T47D (cell line): ENCODE data around the gene SLITRK5.

Experiments
- DNase-seq, 2 experiments: peaks; one replicate each; pipeline versions ENCODE4 v3.0.0 to v3.0.0-alpha.2; 2011 to 2012; ENCODE audit warnings: low read depth in 1 of 2, low spot score in 1 of 2
- JUND ChIP-seq: IDR thresholded peaks from 2 replicates; pipeline ENCODE4 v1.6.1; 2012; ENCODE audit warnings: low read depth
- in situ Hi-C: cut with HindIII; loops from 2 replicates; pipeline ENCODE4 v1.10.0; 2016; ENCODE audit warnings: low sequenced_read_pairs, low pct_unique_long_range_greater_than_20kb

The SLITRK5 gene, protein sequence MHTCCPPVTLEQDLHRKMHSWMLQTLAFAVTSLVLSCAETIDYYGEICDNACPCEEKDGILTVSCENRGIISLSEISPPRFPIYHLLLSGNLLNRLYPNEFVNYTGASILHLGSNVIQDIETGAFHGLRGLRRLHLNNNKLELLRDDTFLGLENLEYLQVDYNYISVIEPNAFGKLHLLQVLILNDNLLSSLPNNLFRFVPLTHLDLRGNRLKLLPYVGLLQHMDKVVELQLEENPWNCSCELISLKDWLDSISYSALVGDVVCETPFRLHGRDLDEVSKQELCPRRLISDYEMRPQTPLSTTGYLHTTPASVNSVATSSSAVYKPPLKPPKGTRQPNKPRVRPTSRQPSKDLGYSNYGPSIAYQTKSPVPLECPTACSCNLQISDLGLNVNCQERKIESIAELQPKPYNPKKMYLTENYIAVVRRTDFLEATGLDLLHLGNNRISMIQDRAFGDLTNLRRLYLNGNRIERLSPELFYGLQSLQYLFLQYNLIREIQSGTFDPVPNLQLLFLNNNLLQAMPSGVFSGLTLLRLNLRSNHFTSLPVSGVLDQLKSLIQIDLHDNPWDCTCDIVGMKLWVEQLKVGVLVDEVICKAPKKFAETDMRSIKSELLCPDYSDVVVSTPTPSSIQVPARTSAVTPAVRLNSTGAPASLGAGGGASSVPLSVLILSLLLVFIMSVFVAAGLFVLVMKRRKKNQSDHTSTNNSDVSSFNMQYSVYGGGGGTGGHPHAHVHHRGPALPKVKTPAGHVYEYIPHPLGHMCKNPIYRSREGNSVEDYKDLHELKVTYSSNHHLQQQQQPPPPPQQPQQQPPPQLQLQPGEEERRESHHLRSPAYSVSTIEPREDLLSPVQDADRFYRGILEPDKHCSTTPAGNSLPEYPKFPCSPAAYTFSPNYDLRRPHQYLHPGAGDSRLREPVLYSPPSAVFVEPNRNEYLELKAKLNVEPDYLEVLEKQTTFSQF

DNA sequence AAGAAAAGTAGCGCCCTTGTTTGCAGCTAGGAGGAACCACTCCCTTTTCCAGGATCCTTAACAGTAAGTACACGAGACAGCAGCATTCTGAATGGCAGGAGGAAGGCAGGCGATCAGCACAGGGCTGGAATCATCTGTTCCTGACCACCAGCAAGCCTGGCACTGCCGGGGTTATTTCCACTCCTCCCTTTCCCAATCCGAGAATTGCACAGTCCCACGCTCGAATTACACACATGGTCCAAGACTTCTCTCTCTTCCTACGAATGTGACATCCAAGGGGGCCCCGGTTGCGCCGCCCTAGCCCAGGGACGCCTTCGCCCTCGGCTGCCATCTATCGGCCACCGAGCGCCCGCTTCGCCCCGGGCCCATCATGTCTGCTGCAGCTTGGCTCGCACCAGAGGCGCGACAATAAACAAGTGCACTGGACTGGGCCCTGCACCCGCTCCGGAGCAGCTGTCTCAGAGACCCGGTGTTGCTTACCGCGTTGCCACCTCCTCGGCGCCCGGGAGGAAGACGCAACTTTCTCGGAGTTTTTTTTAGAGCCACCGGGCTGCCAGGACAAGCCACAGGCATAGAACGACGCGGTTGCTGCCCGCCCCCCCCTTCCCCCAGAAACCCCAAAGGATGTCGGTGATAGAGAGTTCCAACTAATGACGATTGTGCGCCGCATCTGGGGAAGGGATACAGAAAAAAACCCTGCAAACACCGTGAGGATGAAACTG is at the start of gene SLITRK5:
TSS of gene SLITRK5 (plus strand) at position 341 of the 722 bp plus-strand sequence. CDS start 4,018 bp downstream, outside the sequence.
- DNase-seq, result peak; percentile 80 to 84
- TF ChIP-seq JUND, result no peak
- in situ Hi-C loops, result no loop called here

DNA sequence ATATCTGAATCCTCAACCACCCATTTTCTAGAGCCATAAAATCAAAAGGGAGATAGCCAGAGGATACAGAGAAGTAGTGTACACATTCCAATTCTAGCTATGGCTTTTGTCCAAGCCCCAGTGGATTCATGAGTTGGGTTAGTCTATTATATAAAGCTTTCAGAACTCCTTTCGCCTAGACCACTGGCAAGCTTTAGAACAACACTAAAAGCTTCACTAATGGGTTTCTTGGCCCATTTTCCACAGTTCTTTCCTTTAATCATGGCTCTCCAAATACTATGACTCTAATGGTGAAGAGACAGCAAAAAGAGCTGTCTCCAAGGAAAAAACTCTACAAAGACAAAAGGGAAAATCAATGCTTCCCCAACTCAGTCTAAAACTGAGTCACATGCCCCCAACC is 48.2 kb upstream of the SLITRK5 start:
- TF ChIP-seq JUND, result no peak
- in situ Hi-C loops, result no loop called here
- DNase-seq, result no peak

DNA sequence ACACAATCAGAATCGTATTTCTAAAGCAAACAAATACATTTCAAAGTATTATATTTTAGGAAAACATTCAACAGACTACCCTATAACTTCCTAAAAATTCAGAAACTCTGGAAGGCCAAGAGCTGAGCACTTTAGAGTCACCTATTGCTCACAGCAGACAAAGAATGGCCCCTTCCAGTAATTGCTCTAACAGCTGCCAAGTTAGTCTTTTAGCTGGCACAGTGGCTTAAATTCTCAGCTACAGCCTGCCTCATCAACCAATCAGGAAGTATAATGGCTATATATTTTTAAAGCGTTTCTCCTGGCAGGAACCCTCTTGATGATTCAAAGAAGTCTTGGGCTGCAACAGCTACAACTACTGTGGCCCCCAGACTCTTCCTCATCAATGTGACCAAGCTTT is 14.9 kb upstream of the SLITRK5 start:
- DNase-seq, result no peak
- in situ Hi-C loops, result no loop called here
- no peak for TF ChIP-seq JUND

DNA sequence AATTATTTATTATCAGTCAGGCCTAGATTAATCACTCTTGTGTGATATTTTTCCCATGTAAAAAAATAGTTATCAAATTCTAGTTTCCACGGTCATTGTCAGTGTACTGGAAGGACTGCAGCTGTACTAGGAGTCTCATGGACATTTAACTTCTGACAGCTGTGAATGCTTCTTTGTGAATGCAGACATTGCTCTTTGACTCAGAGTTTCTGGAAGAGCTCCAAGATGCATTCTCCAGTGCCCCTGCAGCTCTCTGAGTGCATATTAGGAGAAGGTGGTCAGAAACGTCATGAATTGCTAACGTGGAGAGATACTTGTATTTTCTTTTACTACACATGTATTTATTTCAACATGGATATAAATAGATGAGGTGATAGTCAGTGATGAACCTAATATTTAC is 9.7 kb upstream of the SLITRK5 start:
- in situ Hi-C loops, result no loop called here
- TF ChIP-seq JUND, result no peak
- no peak for DNase-seq

DNA sequence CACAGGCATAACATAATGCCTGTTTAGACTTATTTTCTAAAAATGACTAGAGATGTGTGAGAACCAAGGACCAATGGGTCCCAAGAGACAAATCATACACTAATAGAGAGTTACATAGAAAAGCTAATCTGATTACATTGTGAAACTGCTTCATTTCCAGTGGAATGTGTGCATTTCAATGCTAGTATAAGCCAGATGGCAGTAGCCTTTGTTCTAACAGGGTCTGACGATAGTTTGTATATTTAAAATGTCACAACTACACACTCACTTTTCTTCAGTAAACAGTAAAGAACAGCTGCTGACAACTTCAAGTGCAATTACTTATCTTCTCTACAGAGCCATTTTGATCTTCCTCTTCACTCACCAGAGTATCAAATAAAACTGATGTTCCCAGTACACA is 4.3 kb upstream of the SLITRK5 start:
- no peak for TF ChIP-seq JUND
- DNase-seq, result no peak
- in situ Hi-C loops, result no loop called here

DNA sequence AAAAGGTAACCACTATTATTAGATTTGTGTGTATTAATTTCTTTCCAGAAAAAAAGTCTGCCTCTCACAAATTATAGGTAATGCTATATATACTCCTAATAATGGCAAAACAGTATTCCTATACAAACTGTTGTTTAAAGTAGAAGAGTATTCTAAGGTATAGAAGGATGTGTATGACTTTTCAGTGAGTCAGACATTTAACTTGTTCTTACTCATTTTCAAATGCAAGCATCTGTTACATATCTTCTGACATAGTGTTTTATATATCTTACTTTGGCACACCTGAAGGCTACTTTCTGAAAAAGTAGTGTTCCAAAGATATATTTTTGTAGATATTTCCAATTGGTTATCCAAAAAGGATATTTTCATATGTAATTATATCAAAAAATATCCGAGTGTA is 3.5 kb upstream of the SLITRK5 start:
- in situ Hi-C loops, result no loop called here
- no peak for TF ChIP-seq JUND
- DNase-seq, result no peak

DNA sequence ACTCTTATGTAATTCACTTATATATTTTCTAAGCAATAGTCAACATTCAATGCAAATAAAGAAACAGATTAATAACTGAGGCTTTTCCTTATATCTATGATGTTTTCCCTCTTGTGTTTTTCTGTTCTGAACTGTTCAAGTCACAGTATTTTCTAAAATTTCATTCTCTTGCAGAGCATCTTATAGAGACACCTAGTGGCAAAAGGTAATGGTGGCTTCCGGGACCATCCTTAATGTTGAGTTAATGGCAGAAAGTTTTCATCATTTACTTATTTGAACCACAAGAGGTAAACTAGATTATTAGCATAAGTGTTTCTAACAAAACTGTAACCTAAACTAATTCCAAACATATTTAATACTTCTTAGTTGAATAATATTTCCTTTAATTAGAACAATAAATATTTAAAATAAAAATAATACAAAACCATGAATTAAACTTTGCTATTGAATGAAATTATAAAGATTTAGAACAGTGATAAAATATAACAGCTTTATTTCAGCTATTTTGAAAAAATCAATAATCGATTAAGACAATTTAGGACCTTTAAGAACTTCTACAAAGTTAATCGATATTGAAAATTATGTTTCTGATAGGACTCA is 1.7 kb upstream of the SLITRK5 start:
- TF ChIP-seq JUND, result no peak
- in situ Hi-C loops, result no loop called here
- peak in 1 of 2 experiments; percentile 65 for DNase-seq

DNA sequence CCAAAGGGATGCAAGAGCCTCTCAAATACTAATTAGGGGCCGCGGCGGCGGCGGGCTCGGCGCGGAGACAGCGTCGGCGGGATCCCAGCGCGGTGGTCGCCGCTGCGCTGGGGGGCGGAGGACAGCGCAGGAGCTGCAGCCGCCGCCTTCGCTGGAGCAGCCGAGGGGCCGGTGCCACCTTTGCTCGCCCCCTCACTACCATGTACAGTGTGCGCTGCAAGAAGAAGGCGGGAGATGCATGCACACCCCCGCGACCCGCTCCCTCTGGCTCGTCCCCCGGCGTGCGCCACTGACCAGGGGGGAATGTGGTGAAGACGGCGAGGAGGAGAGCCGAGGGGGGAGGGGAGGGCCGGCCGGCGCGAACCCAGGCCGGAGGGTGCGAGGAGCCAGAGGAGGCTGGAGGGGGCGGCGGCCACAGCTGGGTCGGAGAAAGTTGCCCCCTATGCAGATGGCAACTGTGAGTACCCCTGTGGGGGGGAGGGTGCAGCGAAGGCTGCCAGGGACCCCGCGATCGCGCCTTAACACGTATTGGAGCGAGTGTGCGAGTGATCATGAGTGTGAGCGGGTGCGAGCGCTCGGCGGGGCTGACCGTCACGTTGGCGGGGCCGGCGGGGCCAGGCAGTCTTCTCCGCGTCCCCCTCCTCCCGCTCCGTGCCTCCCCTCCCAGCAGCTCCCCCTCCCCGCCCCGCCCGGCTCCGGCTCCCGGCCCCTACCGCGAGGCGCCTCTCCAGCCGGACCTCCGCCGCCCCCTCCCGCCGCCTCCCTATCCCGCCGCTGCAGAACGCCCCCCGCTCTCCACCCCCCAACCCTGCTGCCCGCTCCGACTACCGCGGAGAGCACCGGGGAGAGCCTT is 808 bp downstream of the SLITRK5 start:
- TF ChIP-seq JUND, result no peak
- DNase-seq, result peak in 1 of 2 experiments; percentile 35
- in situ Hi-C loops, result no loop called here

DNA sequence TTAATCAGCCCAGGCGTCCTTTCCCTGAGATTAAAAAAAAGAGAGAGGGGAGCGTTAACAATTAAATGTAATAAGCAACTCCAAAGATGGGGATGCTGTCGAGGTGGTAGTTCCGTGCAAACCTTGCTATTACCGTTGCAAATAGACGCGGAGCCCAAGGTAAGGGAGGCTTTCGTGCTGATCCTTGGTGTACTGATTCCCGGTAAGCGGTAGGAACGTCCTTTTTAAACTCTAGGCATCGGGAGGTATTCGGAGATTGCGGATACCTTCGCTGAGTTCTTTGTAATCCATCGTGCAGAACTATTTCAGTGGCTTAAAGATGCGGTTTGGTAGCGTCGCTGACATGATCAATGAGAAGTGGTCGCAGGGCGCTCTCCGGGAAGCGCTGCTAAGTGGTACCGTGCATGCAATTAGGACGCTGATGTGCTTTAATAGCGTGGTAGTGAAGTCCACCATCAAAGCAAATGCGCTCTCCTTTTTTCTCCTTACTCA is 3.1 kb downstream of the SLITRK5 start:
- no peak for DNase-seq
- TF ChIP-seq JUND, result no peak
- in situ Hi-C loops, result no loop called here

DNA sequence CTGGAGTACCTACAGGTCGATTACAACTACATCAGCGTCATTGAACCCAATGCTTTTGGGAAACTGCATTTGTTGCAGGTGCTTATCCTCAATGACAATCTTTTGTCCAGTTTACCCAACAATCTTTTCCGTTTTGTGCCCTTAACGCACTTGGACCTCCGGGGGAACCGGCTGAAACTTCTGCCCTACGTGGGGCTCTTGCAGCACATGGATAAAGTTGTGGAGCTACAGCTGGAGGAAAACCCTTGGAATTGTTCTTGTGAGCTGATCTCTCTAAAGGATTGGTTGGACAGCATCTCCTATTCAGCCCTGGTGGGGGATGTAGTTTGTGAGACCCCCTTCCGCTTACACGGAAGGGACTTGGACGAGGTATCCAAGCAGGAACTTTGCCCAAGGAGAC is 4.7 kb downstream of the SLITRK5 start:
- DNase-seq, result no peak
- in situ Hi-C loops, result no loop called here
- no peak for TF ChIP-seq JUND

DNA sequence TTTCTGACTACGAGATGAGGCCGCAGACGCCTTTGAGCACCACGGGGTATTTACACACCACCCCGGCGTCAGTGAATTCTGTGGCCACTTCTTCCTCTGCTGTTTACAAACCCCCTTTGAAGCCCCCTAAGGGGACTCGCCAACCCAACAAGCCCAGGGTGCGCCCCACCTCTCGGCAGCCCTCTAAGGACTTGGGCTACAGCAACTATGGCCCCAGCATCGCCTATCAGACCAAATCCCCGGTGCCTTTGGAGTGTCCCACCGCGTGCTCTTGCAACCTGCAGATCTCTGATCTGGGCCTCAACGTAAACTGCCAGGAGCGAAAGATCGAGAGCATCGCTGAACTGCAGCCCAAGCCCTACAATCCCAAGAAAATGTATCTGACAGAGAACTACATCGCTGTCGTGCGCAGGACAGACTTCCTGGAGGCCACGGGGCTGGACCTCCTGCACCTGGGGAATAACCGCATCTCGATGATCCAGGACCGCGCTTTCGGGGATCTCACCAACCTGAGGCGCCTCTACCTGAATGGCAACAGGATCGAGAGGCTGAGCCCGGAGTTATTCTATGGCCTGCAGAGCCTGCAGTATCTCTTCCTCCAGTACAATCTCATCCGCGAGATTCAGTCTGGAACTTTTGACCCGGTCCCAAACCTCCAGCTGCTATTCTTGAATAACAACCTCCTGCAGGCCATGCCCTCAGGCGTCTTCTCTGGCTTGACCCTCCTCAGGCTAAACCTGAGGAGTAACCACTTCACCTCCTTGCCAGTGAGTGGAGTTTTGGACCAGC is 5.3 kb downstream of the SLITRK5 start:
- DNase-seq, result no peak
- TF ChIP-seq JUND, result no peak
- in situ Hi-C loops, result no loop called here
